Stimulated activated CD8-positive, alpha-beta memory T cell treated with anti-CD3 and anti-CD28 coated beads, Interleukin-7, amount 100 ng/mL, for 4 hours (primary cell): ENCODE data around the gene MRPL45.
"Not testable (repeated sequence)": the region's sequence is repeated elsewhere in the genome, so short reads cannot be mapped to it uniquely, and the experiment has no call there.

Source experiments
- DNase-seq, 2 donors: peaks; one replicate each; pipeline ENCODE4 v3.0.0-alpha.2; 2020; ENCODE audit warnings: low read depth in 2 of 2

MRPL45 gene

GRCh38 chr17:38296834-38297517 is at the start of gene MRPL45:
TSS of gene MRPL45 (plus strand) at chr17:38297168. CDS start at chr17:38297184, 16 bp downstream.
- peak; percentile 94 to 95 for DNase-seq

GRCh38 chr17:38253191-38253590 is 43.8 kb upstream of the MRPL45 start:
- DNase-seq: not testable (repeated sequence)

GRCh38 chr17:38254357-38254756 is 42.6 kb upstream of the MRPL45 start:
- not testable (repeated sequence) for DNase-seq

- peak; percentile 84 to 90 for DNase-seq
These were observed 39.9 kb upstream of the MRPL45 start for GRCh38 chr17:38257013-38257621.

GRCh38 chr17:38265974-38266506 is 30.9 kb upstream of the MRPL45 start:
- DNase-seq: not testable (repeated sequence)

GRCh38 chr17:38266571-38266970 is 30.4 kb upstream of the MRPL45 start:
- not testable (repeated sequence) for DNase-seq

- DNase-seq: not testable (repeated sequence)
These were observed 28.8 kb upstream of the MRPL45 start for GRCh38 chr17:38268138-38268537.

GRCh38 chr17:38269045-38269444 is 27.9 kb upstream of the MRPL45 start:
- not testable (repeated sequence) for DNase-seq

- not testable (repeated sequence) for DNase-seq
These were observed 27.4 kb upstream of the MRPL45 start for GRCh38 chr17:38269552-38269951.

GRCh38 chr17:38285994-38286393 is 11.0 kb upstream of the MRPL45 start:
- DNase-seq: not testable (repeated sequence)

GRCh38 chr17:38286501-38287091 is 10.4 kb upstream of the MRPL45 start:
- not testable (repeated sequence) for DNase-seq

- not testable (repeated sequence) for DNase-seq
These were observed 8.6 kb upstream of the MRPL45 start for GRCh38 chr17:38288217-38288827.

- DNase-seq: not testable (repeated sequence)
These were observed 7.2 kb upstream of the MRPL45 start for GRCh38 chr17:38289760-38290159.

GRCh38 chr17:38295602-38296365 is 1.2 kb upstream of the MRPL45 start:
- not testable (repeated sequence) for DNase-seq

- no peak for DNase-seq
These were observed 18.5 kb downstream of the MRPL45 start for GRCh38 chr17:38315497-38315896.

GRCh38 chr17:38317081-38317480 is 20.1 kb downstream of the MRPL45 start:
- DNase-seq: no peak

- DNase-seq: no peak
These were observed 23.5 kb downstream of the MRPL45 start for GRCh38 chr17:38320482-38320881.

- DNase-seq: peak; percentile 50 to 55
These were observed 25.3 kb downstream of the MRPL45 start for GRCh38 chr17:38322156-38322779.

GRCh38 chr17:38322897-38323296 is 25.9 kb downstream of the MRPL45 start:
- no peak for DNase-seq

GRCh38 chr17:38324141-38324697 is 27.3 kb downstream of the MRPL45 start:
- DNase-seq: no peak

- DNase-seq: no peak
These were observed 27.8 kb downstream of the MRPL45 start for GRCh38 chr17:38324772-38325171.
